ENCODE data around the gene HES1.

DNA sequence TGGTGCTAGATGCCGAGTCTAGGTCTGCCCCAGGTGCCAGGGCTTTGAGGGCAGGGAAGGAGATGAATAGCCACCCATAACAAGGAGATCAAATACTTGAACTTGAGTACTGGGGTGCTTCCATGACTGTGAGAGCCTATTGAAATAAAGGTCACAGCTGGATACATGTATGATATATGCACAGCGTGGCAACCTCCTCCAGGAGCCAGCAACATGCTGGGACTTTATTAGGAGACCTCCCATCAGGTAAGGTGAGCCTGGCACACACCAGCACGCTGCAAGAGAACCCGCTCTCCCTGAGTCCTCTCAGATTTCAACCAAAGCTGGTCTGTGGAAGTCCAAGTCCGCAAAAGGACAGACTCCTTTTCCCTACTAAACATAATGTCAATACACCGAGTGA, 10.5 kb upstream of the HES1 start:
- TF ChIP-seq, protein P1, sequence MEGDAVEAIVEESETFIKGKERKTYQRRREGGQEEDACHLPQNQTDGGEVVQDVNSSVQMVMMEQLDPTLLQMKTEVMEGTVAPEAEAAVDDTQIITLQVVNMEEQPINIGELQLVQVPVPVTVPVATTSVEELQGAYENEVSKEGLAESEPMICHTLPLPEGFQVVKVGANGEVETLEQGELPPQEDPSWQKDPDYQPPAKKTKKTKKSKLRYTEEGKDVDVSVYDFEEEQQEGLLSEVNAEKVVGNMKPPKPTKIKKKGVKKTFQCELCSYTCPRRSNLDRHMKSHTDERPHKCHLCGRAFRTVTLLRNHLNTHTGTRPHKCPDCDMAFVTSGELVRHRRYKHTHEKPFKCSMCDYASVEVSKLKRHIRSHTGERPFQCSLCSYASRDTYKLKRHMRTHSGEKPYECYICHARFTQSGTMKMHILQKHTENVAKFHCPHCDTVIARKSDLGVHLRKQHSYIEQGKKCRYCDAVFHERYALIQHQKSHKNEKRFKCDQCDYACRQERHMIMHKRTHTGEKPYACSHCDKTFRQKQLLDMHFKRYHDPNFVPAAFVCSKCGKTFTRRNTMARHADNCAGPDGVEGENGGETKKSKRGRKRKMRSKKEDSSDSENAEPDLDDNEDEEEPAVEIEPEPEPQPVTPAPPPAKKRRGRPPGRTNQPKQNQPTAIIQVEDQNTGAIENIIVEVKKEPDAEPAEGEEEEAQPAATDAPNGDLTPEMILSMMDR (IDR thresholded peaks at IDR 0.05) = no peak
- TF ChIP-seq POLR2A (IDR thresholded peaks at IDR 0.05) (no peak), POLR2AphosphoS5 (IDR thresholded peaks at IDR 0.05) (no peak)
